Activated CD4-positive, alpha-beta T cell treated with anti-CD3 and anti-CD28 coated beads for 36 hours (primary cell): ENCODE data around the gene HBQ1. TPM values are rescaled to one million over a fixed set of nuclear protein-coding genes. Genes with fewer than 3 reads are reported as not detected.
"Not testable (repeated sequence)": the region's sequence is repeated elsewhere in the genome, so short reads cannot be mapped to it uniquely, and the experiment has no call there.

Experiments used
- ATAC-seq: fragments of 200-7000 bp; cut with Tn5 transposase; one replicate; pipeline ENCODE4 v1.10.0; 2021; ENCODE audit warnings: mild to moderate bottlenecking, moderate library complexity
- CTCF ChIA-PET: fragments of 350-600 bp; sonication (Branson Sonifier 250); formaldehyde crosslinking; loops from one replicate; lab custom pipeline; 2021; ENCODE audit warnings: antibody characterized with exemption; lab: Charles Lee
- POLR2A ChIA-PET: fragments of 350-600 bp; sonication (Branson Sonifier 250); formaldehyde crosslinking; loops from one replicate; lab custom pipeline; 2021; ENCODE audit warnings: antibody characterized with exemption, inconsistent platforms; lab: Charles Lee
- DNase-seq: peaks from one replicate; pipeline ENCODE4 v3.0.0-alpha.2; 2020
- H3K27ac Mint-ChIP-seq: one replicate; pipeline ENCODE4 v1.8.0; 2021; ENCODE audit warnings: mixed read lengths
- H3K27me3 Mint-ChIP-seq: one replicate; pipeline ENCODE4 v1.8.0; 2021; ENCODE audit warnings: mixed read lengths
- H3K36me3 Mint-ChIP-seq: one replicate; pipeline ENCODE4 v1.8.0; 2021; ENCODE audit warnings: low read depth, mixed read lengths
- H3K4me1 Mint-ChIP-seq: one replicate; pipeline ENCODE4 v1.8.0; 2021; ENCODE audit warnings: mixed read lengths
- H3K4me3 Mint-ChIP-seq: one replicate; pipeline ENCODE4 v1.8.0; 2021; ENCODE audit warnings: mild to moderate bottlenecking, moderate library complexity, mixed read lengths
- H3K9me3 Mint-ChIP-seq: one replicate; pipeline ENCODE4 v1.8.0; 2021; ENCODE audit warnings: low read depth, mixed read lengths
- intact Hi-C, 2 experiments: fragments of 100-400 bp; cut with DNase I in 1 of 2; cut with micrococcal nuclease in 1 of 2; formaldehyde crosslinking; loops; one replicate each; pipeline versions ENCODE4 v1.14.2 to v1.15.1; 2022 to 2024; cut with DNase I, micrococcal nuclease
- total RNA-seq, 2 experiments: library from RNA; stranded (reverse); gene quantifications; one replicate each; pipeline ENCODE4 v1.2.3, GENCODE V29; 2021

Gene HBQ1
- total RNA-seq, 2 experiments from 2014 or later: 0.37 to 1.1 TPM

- ATAC-seq: no peak
- H3K9me3 Mint-ChIP-seq: no peaks in the 10 kb centered on the region
- no peak for DNase-seq
- H3K4me3 Mint-ChIP-seq: no peak overlapping the region
- CTCF ChIA-PET: interaction anchor here (1.3 kb wide), 1 partner anchor 83 kb away, joined by 4 read pairs; no protein-coding TSS in a partner anchor
- no peak overlapping the region for H3K27ac Mint-ChIP-seq
- H3K4me1 Mint-ChIP-seq: peaks cover 4% of the 10 kb centered on the region
- peaks cover 40% of the 10 kb centered on the region for H3K36me3 Mint-ChIP-seq
- intact Hi-C loops: no loop called here
- POLR2A ChIA-PET: no interaction called here
- H3K27me3 Mint-ChIP-seq: no peaks in the 10 kb centered on the region
Observed at GRCh38 chr16:189604-190186, 9.4 kb downstream of the HBQ1 start.

GRCh38 chr16:191831-192230 lies 11.6 kb downstream of the HBQ1 start:
- intact Hi-C loops: no loop called here
- DNase-seq (no peak), ATAC-seq (no peak)
- POLR2A ChIA-PET: no interaction called here
- Mint-ChIP-seq H3K27ac (no peak overlapping the region), H3K4me1 (peaks cover 4% of the 10 kb centered on the region), H3K27me3 (no peaks in the 10 kb centered on the region), H3K4me3 (no peak overlapping the region), H3K36me3 (peaks cover 41% of the 10 kb centered on the region), H3K9me3 (no peaks in the 10 kb centered on the region)
- CTCF ChIA-PET: interaction anchor here (1.1 to 1.6 kb wide), 2 partner anchors 10 to 73 kb away, joined by 3 to 5 read pairs; no protein-coding TSS in a partner anchor

GRCh38 chr16:192686-193085 lies 12.4 kb downstream of the HBQ1 start:
- ATAC-seq (no peak), DNase-seq (no peak)
- POLR2A ChIA-PET: no interaction called here
- peaks cover 46% of the 10 kb centered on the region for H3K36me3 Mint-ChIP-seq
- CTCF ChIA-PET: interaction anchor here (0.7 to 1.6 kb wide), 2 partner anchors 39 to 74 kb away, joined by 4 to 5 read pairs; no protein-coding TSS in a partner anchor
- peaks cover 4% of the 10 kb centered on the region for H3K4me1 Mint-ChIP-seq
- H3K27me3 Mint-ChIP-seq: no peaks in the 10 kb centered on the region
- H3K4me3 Mint-ChIP-seq: no peak overlapping the region
- intact Hi-C loops: no loop called here
- no peaks in the 10 kb centered on the region for H3K9me3 Mint-ChIP-seq
- H3K27ac Mint-ChIP-seq: no peak overlapping the region

GRCh38 chr16:193441-193840 lies 13.2 kb downstream of the HBQ1 start:
- Mint-ChIP-seq H3K36me3 (peaks cover 52% of the 10 kb centered on the region), H3K27ac (no peak overlapping the region), H3K4me3 (no peak overlapping the region), H3K27me3 (no peaks in the 10 kb centered on the region), H3K9me3 (no peaks in the 10 kb centered on the region), H3K4me1 (peaks cover 4% of the 10 kb centered on the region)
- ATAC-seq (no peak), DNase-seq (no peak)
- intact Hi-C loops: no loop called here
- POLR2A ChIA-PET: no interaction called here
- CTCF ChIA-PET: interaction anchor here (1.0 kb wide), 1 partner anchor 11 kb away, joined by 3 read pairs; no protein-coding TSS in a partner anchor

- no peaks in the 10 kb centered on the region for H3K27me3 Mint-ChIP-seq
- no peaks in the 10 kb centered on the region for H3K9me3 Mint-ChIP-seq
- ATAC-seq (no peak), DNase-seq (no peak)
- ChIA-PET POLR2A (no interaction called here), CTCF (interaction anchor here (1.0 kb wide), 1 partner anchor 12 kb away, joined by 3 read pairs; no protein-coding TSS in a partner anchor)
- no peak overlapping the region for H3K27ac Mint-ChIP-seq
- peaks cover 51% of the 10 kb centered on the region for H3K36me3 Mint-ChIP-seq
- intact Hi-C loops: no loop called here
- H3K4me3 Mint-ChIP-seq: no peak overlapping the region
- H3K4me1 Mint-ChIP-seq: no peaks in the 10 kb centered on the region
Observed at GRCh38 chr16:194516-194915, 14.3 kb downstream of the HBQ1 start.

- no peaks in the 10 kb centered on the region for H3K27me3 Mint-ChIP-seq
- peaks cover 39% of the 10 kb centered on the region for H3K36me3 Mint-ChIP-seq
- ChIA-PET POLR2A (no interaction called here), CTCF (no interaction called here)
- intact Hi-C loops: no loop called here
- no peak for ATAC-seq
- no peaks in the 10 kb centered on the region for H3K9me3 Mint-ChIP-seq
- DNase-seq: no peak
- H3K4me3 Mint-ChIP-seq: no peak overlapping the region
- no peak overlapping the region for H3K27ac Mint-ChIP-seq
- no peaks in the 10 kb centered on the region for H3K4me1 Mint-ChIP-seq
Observed at GRCh38 chr16:200388-200787, 20.1 kb downstream of the HBQ1 start.

- peaks cover 42% of the 10 kb centered on the region for H3K36me3 Mint-ChIP-seq
- intact Hi-C loops: no loop called here
- CTCF ChIA-PET: no interaction called here
Observed at GRCh38 chr16:203246-203645, 23.0 kb downstream of the HBQ1 start.

GRCh38 chr16:204046-204445 lies 23.8 kb downstream of the HBQ1 start:
- H3K9me3 Mint-ChIP-seq, H3K27me3 Mint-ChIP-seq, intact Hi-C loops, H3K27ac Mint-ChIP-seq, POLR2A ChIA-PET, H3K4me3 Mint-ChIP-seq, CTCF ChIA-PET, ATAC-seq, H3K4me1 Mint-ChIP-seq, DNase-seq: not testable (repeated sequence)
- peaks cover 40% of the 10 kb centered on the region for H3K36me3 Mint-ChIP-seq

More at GRCh38 chr16:203246-203645, 23.0 kb downstream of the HBQ1 start:
- Mint-ChIP-seq H3K4me1 (no peaks in the 10 kb centered on the region), H3K4me3 (no peak overlapping the region), H3K27ac (no peak overlapping the region), H3K27me3 (no peaks in the 10 kb centered on the region), H3K9me3 (no peaks in the 10 kb centered on the region)
- POLR2A ChIA-PET: no interaction called here
- no peak for ATAC-seq
- no peak for DNase-seq

GRCh38 chr16:209359-209758 lies 29.1 kb downstream of the HBQ1 start:
- DNase-seq, H3K4me3 Mint-ChIP-seq, H3K27me3 Mint-ChIP-seq, H3K9me3 Mint-ChIP-seq, POLR2A ChIA-PET, intact Hi-C loops, ATAC-seq, H3K27ac Mint-ChIP-seq, H3K4me1 Mint-ChIP-seq: not testable (repeated sequence)
- peaks cover 36% of the 10 kb centered on the region for H3K36me3 Mint-ChIP-seq
- CTCF ChIA-PET: interaction anchor here (0.9 to 1.7 kb wide), 3 partner anchors 10 to 21 kb away, joined by 3 to 4 read pairs (median 4); no protein-coding TSS in a partner anchor

- H3K27me3 Mint-ChIP-seq, H3K27ac Mint-ChIP-seq, H3K4me1 Mint-ChIP-seq, intact Hi-C loops, H3K9me3 Mint-ChIP-seq, DNase-seq, H3K4me3 Mint-ChIP-seq, POLR2A ChIA-PET, ATAC-seq: not testable (repeated sequence)
- CTCF ChIA-PET: interaction anchor here (1.1 to 1.3 kb wide), 3 partner anchors 16 to 115 kb away, joined by 3 to 5 read pairs (median 5); no protein-coding TSS in a partner anchor
- H3K36me3 Mint-ChIP-seq: peaks cover 30% of the 10 kb centered on the region
Observed at GRCh38 chr16:211631-212180, 31.4 kb downstream of the HBQ1 start.

- DNase-seq (no peak), ATAC-seq (no peak)
- H3K27ac Mint-ChIP-seq: no peak overlapping the region
- intact Hi-C loops: no loop called here
- H3K4me1 Mint-ChIP-seq: no peaks in the 10 kb centered on the region
- peaks cover 28% of the 10 kb centered on the region for H3K36me3 Mint-ChIP-seq
- no peak overlapping the region for H3K4me3 Mint-ChIP-seq
- POLR2A ChIA-PET: no interaction called here
- no peaks in the 10 kb centered on the region for H3K9me3 Mint-ChIP-seq
- CTCF ChIA-PET: interaction anchor here (0.6 to 1.2 kb wide), 5 partner anchors 12 to 179 kb away, joined by 3 to 5 read pairs (median 3); no protein-coding TSS in a partner anchor
- H3K27me3 Mint-ChIP-seq: no peaks in the 10 kb centered on the region
Observed at GRCh38 chr16:212999-213398, 32.7 kb downstream of the HBQ1 start.

GRCh38 chr16:220021-220420 lies 39.8 kb downstream of the HBQ1 start:
- no peaks in the 10 kb centered on the region for H3K27me3 Mint-ChIP-seq
- H3K4me1 Mint-ChIP-seq: peaks cover 2% of the 10 kb centered on the region
- ChIA-PET CTCF (interaction anchor here (0.8 to 2.5 kb wide), 2 partner anchors 8 to 10 kb away, joined by 4 to 9 read pairs; no protein-coding TSS in a partner anchor), POLR2A (no interaction called here)
- no peak overlapping the region for H3K4me3 Mint-ChIP-seq
- intact Hi-C loops: no loop called here
- DNase-seq: no peak
- H3K27ac Mint-ChIP-seq: no peak overlapping the region
- ATAC-seq: no peak
- H3K9me3 Mint-ChIP-seq: no peaks in the 10 kb centered on the region
- peaks cover 29% of the 10 kb centered on the region for H3K36me3 Mint-ChIP-seq
